ENCODE results near the gene NOSIP.

The NOSIP gene

GRCh38 chr19:49520705-49521319 lies 59.5 kb downstream of the NOSIP start:
- TF ChIP-seq CTCF (IDR thresholded peaks at IDR 0.05) = no peak

GRCh38 chr19:49518033-49518432 lies 62.3 kb downstream of the NOSIP start:
- no peak for TF ChIP-seq CTCF (IDR thresholded peaks at IDR 0.05)

GRCh38 chr19:49515767-49516166 lies 64.6 kb downstream of the NOSIP start:
- TF ChIP-seq CTCF (IDR thresholded peaks at IDR 0.05) = no peak

- no peak for TF ChIP-seq CTCF (IDR thresholded peaks at IDR 0.05)
Measured at GRCh38 chr19:49514151-49514550, 66.2 kb downstream of the NOSIP start.

GRCh38 chr19:49513746-49514118 lies 66.6 kb downstream of the NOSIP start:
- no peak for TF ChIP-seq CTCF (IDR thresholded peaks at IDR 0.05)

GRCh38 chr19:49512970-49513745 lies 67.2 kb downstream of the NOSIP start:
- no peak for TF ChIP-seq CTCF (IDR thresholded peaks at IDR 0.05)

- no peak for TF ChIP-seq CTCF (IDR thresholded peaks at IDR 0.05)
Measured at GRCh38 chr19:49507803-49508494, 72.4 kb downstream of the NOSIP start.
